Adrenal gland (tissue), 12 donors: ENCODE data around the gene PLD1. TPM values are rescaled to one million over a fixed set of nuclear protein-coding genes. Genes with fewer than 3 reads are reported as not detected.
A peak's percentile ranks its signal among the peaks of the same experiment; 100 is the strongest.

Experiments
- DNase-seq, 7 donors: peaks; one replicate each; pipeline ENCODE4 v3.0.0-alpha.2; 2019 to 2020
- H3K27ac ChIP-seq, 5 donors: fragments of 200-600 bp; sonication (generic) in 4 of 5; 1 replicate in 3 of 5; 2 replicates in 2 of 5; pipeline versions ENCODE4 v1.5.1 to v1.8.0; 2016 to 2020; ENCODE audit warnings: mild to moderate bottlenecking in 1 of 5
- H3K27me3 ChIP-seq: fragments of 200-600 bp; 2 replicates; pipeline ENCODE4 v1.8.0; 2021
- H3K36me3 ChIP-seq, 2 donors: fragments of 200-600 bp; replicated peaks in 1 of 2; 1 replicate in 1 of 2; 2 replicates in 1 of 2; pipeline versions ENCODE4 v1.5.1 to v1.8.0; 2018 to 2022
- H3K4me1 ChIP-seq, 2 donors: fragments of 200-600 bp; replicated peaks in 1 of 2; 1 replicate in 1 of 2; 2 replicates in 1 of 2; pipeline versions ENCODE4 v1.5.1 to v1.8.0; 2018 to 2021
- H3K4me3 ChIP-seq, 4 donors: fragments of 200-600 bp; sonication (generic) in 3 of 4; one replicate each; pipeline ENCODE4 v1.5.1; 2016 to 2018
- H3K9me3 ChIP-seq, 3 donors: fragments of 200-600 bp; sonication (generic) in 1 of 3; replicated peaks in 1 of 3; 1 replicate in 2 of 3; 2 replicates in 1 of 3; pipeline versions ENCODE4 v1.5.1 to v1.8.0; 2016 to 2021
- POLR2A ChIP-seq, 2 donors: fragments of 450-650 bp; IDR thresholded peaks; one replicate each; pipeline ENCODE4 v1.6.1; 2017; ENCODE audit warnings: antibody characterized with exemption in 2 of 2, mild to moderate bottlenecking in 2 of 2, moderate library complexity in 1 of 2
- WGBS, 4 donors: extraction: QIAGEN DNeasy Blood & Tissue Kit in 2 of 4; methylation state at CpG; one replicate each; pipeline versions ENCODE4 v1.1.5 to v1.1.7; 2013 to 2017; 5-methylcytosine and 5-hydroxymethylcytosine counted together
- intact Hi-C, 2 donors: fragments of 100-400 bp; cut with DNase I; formaldehyde crosslinking; loops; one replicate each; pipeline versions ENCODE4 v1.14.1 to v1.15.0; 2022 to 2023
- polyA plus RNA-seq, 3 donors: library from polyadenylated mRNA; stranded (reverse); fragments of 200-250 nt in 2 of 3; fragments of 350-450 nt in 1 of 3; fragmentation: Illumina TruSeq in 1 of 3; extraction: RNeasy Lipid Tissue Mini Kit (QIAGEN cat#74804) in 1 of 3; gene quantifications; one replicate each; pipeline ENCODE4 v1.2.3, GENCODE V29; 2013 to 2014
- total RNA-seq, 9 donors: library from RNA; depleted of rRNA in 4 of 9; stranded (reverse); fragments of >200 nt in 4 of 9; fragments of 120-200 nt in 1 of 9; fragmentation: NEBNext Ultra II Directional in 1 of 9; extraction: Animal tissue kit (Norgen Biotek cat#: 25700) in 1 of 9; gene quantifications; one replicate each; pipeline versions ENCODE4 v1.1.0 to v1.2.4, GENCODE V29; 2013 to 2023
- TF ChIP-seq, protein P1 (sequence below), 6 experiments: fragments of 450-650 bp in 4 of 6; fragments of 200-600 bp in 2 of 6; sonication (generic) in 1 of 6; IDR thresholded peaks; 1 replicate in 5 of 6; 2 replicates in 1 of 6; pipeline versions ENCODE4 v1.5.1 to v1.8.0; 2016 to 2021; ENCODE audit warnings: antibody characterized with exemption in 6 of 6, mild to moderate bottlenecking in 2 of 6, moderate library complexity in 1 of 6
- donor health status: healthy with polysubstance abuse.
- donor health status: Bipolar disorder and iron deficiency.
- donor health status: DM: yes; HTN: yes; CAD: no.
- donor health status: DM: no; HTN: no; CAD: no.
- donor health status: DM: no; HTN: no; CAD: no.
- donor health status: DM: yes; HTN: yes; CAD: no.

Gene PLD1
- total and polyA plus RNA-seq, 12 donors, result 25.7 to 178 (median 94.5) TPM

GRCh38 chr3:171791692-171792076, 18.6 kb downstream of the PLD1 start:
- DNase-seq, result no peak
- H3K4me1 ChIP-seq, result peaks cover 16 to 41% of the 10 kb centered on the region in 2 donors
- TF ChIP-seq, protein P1, sequence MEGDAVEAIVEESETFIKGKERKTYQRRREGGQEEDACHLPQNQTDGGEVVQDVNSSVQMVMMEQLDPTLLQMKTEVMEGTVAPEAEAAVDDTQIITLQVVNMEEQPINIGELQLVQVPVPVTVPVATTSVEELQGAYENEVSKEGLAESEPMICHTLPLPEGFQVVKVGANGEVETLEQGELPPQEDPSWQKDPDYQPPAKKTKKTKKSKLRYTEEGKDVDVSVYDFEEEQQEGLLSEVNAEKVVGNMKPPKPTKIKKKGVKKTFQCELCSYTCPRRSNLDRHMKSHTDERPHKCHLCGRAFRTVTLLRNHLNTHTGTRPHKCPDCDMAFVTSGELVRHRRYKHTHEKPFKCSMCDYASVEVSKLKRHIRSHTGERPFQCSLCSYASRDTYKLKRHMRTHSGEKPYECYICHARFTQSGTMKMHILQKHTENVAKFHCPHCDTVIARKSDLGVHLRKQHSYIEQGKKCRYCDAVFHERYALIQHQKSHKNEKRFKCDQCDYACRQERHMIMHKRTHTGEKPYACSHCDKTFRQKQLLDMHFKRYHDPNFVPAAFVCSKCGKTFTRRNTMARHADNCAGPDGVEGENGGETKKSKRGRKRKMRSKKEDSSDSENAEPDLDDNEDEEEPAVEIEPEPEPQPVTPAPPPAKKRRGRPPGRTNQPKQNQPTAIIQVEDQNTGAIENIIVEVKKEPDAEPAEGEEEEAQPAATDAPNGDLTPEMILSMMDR (IDR thresholded peaks at IDR 0.05), result no peak
- no peak for TF ChIP-seq POLR2A (IDR thresholded peaks at IDR 0.05)
- peak overlapping the region in 3 of 5 donors; percentile 15 to 69 (median 21) for H3K27ac ChIP-seq
- no peaks in the 10 kb centered on the region for H3K27me3 ChIP-seq
- H3K9me3 ChIP-seq, result no peaks in the 10 kb centered on the region
- H3K4me3 ChIP-seq, result no peak overlapping the region
- intact Hi-C loops, result no loop called here
- H3K36me3 ChIP-seq, result no peaks in the 10 kb centered on the region
- 52 to 71% (median 68%) methylated on average over 5 of the region's 5 CpGs for WGBS, 4 donors

- TF ChIP-seq, protein P1 (IDR thresholded peaks at IDR 0.05), result no peak
- TF ChIP-seq POLR2A (IDR thresholded peaks at IDR 0.05), result no peak
- no peaks in the 10 kb centered on the region for H3K27me3 ChIP-seq
- H3K4me1 ChIP-seq, result peaks cover 16 to 41% of the 10 kb centered on the region in 2 donors
- 49 to 65% (median 57%) methylated on average over 5 of the region's 5 CpGs for WGBS, 4 donors
- no peak overlapping the region for H3K4me3 ChIP-seq
- H3K27ac ChIP-seq, result peak overlapping the region in 2 of 5 donors; percentile 15 to 69
- H3K9me3 ChIP-seq, result no peaks in the 10 kb centered on the region
- H3K36me3 ChIP-seq, result no peaks in the 10 kb centered on the region
- peak in 1 of 7 donors; percentile 50 for DNase-seq
- intact Hi-C loops, result no loop called here
These were observed 19.2 kb downstream of the PLD1 start for GRCh38 chr3:171790898-171791691.

DNA sequence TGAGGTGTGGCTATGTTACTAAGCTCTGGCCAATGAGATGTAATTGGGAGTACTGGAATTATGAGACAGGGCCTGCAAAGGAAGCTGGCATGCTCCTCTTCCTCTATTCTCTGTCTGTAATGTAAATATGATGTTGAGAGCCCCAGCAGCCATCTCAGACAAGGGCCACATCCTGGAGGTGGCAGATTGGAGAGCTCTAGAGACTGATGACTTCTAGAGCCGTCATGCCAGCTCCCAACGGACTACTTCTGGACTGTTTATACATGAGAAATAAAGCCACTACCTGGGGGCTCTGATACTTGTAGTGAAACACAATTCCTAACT, 19.7 kb downstream of the PLD1 start:
- DNase-seq, result no peak
- Histone ChIP-seq H3K4me3 (no peak overlapping the region), H3K36me3 (no peaks in the 10 kb centered on the region), H3K4me1 (peaks cover 16 to 41% of the 10 kb centered on the region in 2 donors), H3K27me3 (no peaks in the 10 kb centered on the region), H3K9me3 (no peaks in the 10 kb centered on the region), H3K27ac (peak overlapping the region in 1 of 5 donors; percentile 69)
- TF ChIP-seq, protein P1 (IDR thresholded peaks at IDR 0.05), result no peak
- TF ChIP-seq POLR2A (IDR thresholded peaks at IDR 0.05), result no peak
- intact Hi-C loops, result no loop called here
- WGBS, 4 donors, result 88 to 100% (median 95%) methylated on average over 2 of the region's 2 CpGs

GRCh38 chr3:171789759-171790505, 20.4 kb downstream of the PLD1 start:
- H3K36me3 ChIP-seq, result no peaks in the 10 kb centered on the region
- H3K4me3 ChIP-seq, result no peak overlapping the region
- intact Hi-C loops, result no loop called here
- 77 to 93% (median 84%) methylated on average over 4 of the region's 4 CpGs for WGBS, 4 donors
- H3K27me3 ChIP-seq, result no peaks in the 10 kb centered on the region
- H3K4me1 ChIP-seq, result peaks cover 16 to 41% of the 10 kb centered on the region in 2 donors
- TF ChIP-seq, protein P1 (IDR thresholded peaks at IDR 0.05), result no peak
- no peak for TF ChIP-seq POLR2A (IDR thresholded peaks at IDR 0.05)
- DNase-seq, result no peak
- no peak overlapping the region for H3K27ac ChIP-seq
- no peaks in the 10 kb centered on the region for H3K9me3 ChIP-seq
